COLO668 (cell line): Measurements from ENCODE around the gene NAA11.
A peak's percentile ranks its signal among the peaks of the same experiment; 100 is the strongest.

Experiments
- DNase-seq: peaks from one replicate; lab custom pipeline; 2025; ENCODE audit not compliant: unreplicated experiment; lab: John Stamatoyannopoulos, UW

NAA11 gene

GRCh38 chr4:79325864-79326328, at the start of gene NAA11:
Gene NAA11 (minus strand): TSS chr4:79326061. CDS start chr4:79325877, 184 bp downstream.
- no peak for DNase-seq

DNA sequence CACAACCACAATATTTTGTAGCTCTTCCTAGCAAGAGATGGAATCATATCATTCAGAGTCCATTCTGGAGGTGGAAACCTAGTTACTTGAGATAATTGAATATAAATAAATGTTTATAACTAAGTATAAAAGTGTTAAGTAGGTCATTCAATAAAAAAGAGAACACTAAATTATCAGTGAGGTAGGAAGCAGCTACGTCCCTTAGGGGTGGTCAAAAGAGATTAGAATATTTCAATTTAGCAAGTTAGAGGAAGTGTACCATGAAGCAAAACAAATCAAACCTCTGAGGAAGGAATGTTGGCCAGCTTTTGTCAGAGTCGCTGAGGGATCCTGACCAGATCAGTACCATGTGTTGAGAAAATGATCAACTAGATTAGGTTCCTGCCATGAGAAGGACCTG, 44.2 kb upstream of the NAA11 start:
- DNase-seq, result no peak

- DNase-seq, result no peak
These were observed 41.2 kb upstream of the NAA11 start for GRCh38 chr4:79367096-79367495.

GRCh38 chr4:79366422-79366821, 40.6 kb upstream of the NAA11 start:
- DNase-seq, result no peak

DNA sequence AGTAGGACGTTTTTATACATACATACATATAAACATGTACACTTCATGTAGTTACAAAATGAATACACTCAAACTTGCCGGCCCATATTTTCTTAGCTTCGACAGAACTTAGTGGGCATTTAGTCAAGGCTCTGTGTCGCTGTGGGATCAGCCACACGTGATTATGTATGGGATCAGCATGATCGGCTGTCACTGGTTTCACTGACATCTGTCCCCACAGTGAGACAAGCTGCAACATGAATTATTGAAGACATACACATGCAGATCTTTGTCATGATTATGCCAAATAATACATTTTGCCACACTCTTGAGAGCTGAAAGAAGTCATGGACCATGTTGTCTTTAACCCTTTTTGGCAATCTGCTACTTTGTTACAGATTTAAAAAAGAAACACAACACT, 38.2 kb upstream of the NAA11 start:
- DNase-seq, result no peak

- no peak for DNase-seq
These were observed 36.8 kb upstream of the NAA11 start for GRCh38 chr4:79362626-79363025.

GRCh38 chr4:79360006-79360405, 34.1 kb upstream of the NAA11 start:
- no peak for DNase-seq

DNA sequence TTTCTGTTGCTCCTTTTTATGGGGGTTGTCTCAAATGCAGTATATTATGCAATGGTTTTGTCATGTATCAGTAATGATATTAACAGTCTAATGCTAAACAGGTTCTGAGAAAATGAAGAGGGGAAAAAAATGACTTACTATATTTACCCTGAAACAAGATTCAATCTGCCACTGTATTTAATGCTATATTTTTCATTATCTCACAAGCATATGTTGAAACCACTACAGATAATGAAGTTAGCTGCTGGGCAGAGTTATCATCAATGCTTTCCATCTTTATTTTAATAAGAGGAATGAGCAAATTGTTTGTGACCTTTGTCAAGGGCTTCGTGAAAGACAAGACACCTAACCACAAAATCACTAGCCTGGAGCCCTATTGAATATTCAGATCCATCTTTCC, 32.6 kb upstream of the NAA11 start:
- DNase-seq, result no peak

DNA sequence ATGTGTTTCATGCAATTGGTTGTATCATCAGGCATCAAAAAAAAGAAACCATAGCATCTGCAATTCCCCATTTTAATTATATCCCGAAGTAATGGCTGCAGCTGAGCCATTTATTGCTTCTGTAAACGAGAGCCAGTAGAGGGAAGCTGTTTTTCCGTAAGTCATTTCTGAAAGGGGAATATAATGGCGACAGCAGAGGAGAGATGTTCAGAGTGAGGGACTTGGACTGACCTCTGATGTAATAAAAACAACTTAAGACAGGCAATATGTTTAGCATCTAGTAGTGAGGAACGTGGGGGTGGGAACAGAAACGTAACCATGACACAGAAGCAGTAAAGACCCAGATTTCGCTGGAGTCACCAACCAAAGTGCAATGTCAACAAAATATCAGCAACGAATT, 31.5 kb upstream of the NAA11 start:
- no peak for DNase-seq

- no peak for DNase-seq
These were observed 27.2 kb upstream of the NAA11 start for GRCh38 chr4:79353075-79353474.

DNA sequence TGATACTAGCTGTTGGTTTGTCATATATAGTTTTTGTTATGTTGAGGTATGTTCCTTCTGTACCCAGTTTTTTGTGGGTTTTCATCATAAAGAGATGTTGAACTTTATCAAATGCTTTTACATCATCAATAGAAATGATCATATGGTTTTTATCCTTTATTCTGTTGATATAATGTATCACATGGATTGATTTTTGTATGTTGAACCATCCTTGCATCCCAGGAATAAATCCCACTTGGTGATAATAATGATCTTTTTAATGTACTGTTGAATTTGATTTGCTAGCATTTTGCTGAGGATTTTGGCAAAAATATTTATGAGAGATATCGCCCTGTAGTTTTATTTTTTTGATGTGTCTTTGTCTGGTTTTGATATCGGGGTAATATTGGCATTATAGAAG, 22.5 kb upstream of the NAA11 start:
- no peak for DNase-seq

DNA sequence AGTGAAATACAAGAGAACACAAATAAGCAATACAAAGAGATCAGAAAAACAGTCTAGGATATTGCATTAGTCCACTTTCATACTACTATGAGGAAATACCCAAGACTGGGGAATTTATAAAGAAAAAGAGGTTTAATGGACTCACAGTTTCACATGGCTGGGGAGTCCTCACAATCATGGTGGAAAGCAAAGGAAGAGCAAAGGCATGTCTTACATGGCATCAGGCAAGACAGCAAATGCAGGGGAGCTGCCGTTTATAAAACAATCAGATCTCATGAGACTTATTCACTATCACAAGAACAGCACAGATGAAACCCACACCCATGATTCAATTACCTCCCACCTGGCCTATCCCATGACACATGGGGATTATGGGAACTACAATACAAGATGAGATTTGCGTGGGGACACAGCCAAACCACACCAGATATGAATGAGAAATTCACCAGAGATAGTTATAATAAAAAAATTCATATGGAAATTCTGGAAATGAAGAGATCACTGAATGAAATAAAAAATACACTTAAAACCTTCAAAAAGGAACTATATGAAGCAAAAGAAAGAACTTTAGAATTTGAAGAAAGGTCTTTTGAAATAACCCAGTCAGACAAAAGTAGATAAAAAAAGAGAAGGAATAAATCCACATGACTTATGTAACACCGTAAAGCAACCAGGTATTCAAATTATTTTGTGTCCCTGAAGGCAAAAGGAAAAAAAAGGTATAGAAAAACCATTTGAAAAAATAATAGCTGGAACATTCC, 16.2 kb upstream of the NAA11 start:
- DNase-seq, result no peak

GRCh38 chr4:79340568-79340967, 14.7 kb upstream of the NAA11 start:
- DNase-seq, result no peak

DNA sequence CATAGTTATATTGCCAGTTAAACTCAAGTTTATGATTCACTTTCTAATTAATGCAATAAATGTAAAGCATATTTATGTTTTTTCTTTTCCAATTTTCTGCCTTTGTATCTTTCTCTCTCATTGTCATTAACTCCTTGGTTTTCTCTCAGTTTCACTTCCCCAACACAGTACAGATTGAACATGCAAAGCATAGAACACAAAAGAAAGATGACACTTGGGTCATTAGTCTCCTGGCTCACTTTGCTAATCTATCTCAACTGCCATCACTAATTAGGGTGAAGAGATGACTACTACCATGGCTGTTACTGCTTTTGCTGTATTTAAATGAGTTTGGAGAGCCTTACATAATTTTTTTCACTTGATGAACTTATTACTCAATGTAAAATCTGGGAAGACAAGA, 12.3 kb upstream of the NAA11 start:
- DNase-seq, result no peak

DNA sequence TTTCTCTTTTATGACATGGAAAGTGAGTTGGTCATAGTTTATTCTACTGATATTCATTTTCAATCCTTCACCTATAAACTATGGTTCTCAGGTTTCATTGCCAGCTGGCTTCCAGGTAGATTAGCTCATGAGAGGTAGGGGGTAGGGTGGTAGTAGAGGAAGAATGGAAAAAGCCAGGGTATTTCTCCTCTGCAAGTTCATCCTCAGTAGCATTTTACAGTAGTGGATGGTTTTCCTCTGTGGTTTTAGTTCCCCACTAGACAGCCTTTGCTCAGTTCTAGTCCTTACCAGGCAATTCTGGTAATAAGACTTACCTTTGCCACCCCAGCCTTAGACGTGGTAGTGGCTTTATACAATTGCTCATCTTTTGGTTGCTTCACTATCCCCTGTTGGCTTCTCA, 8.9 kb upstream of the NAA11 start:
- peak; percentile 29 for DNase-seq

DNA sequence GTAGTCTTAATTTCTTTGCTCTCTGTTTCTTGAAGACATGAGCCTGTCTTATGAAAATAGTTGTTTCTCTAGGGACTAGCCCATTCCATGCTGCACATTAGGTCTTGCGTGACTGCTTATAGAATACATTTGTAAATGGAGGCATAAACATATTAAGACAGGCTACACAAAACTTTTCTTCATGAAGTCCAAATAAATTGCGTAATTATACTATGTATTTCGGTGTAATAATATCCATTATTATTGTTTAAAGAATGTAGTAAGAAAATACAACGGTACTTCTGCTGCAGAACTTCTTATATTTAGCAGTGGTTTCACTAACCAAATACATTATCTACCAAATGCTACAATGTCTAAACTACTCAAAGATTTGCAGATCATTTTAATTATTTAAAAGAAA, 8.5 kb upstream of the NAA11 start:
- no peak for DNase-seq

- no peak for DNase-seq
These were observed 5.4 kb upstream of the NAA11 start for GRCh38 chr4:79331126-79331876.

GRCh38 chr4:79330720-79331119, 4.9 kb upstream of the NAA11 start:
- DNase-seq, result no peak

GRCh38 chr4:79325436-79325835, 425 bp downstream of the NAA11 start:
- no peak for DNase-seq

DNA sequence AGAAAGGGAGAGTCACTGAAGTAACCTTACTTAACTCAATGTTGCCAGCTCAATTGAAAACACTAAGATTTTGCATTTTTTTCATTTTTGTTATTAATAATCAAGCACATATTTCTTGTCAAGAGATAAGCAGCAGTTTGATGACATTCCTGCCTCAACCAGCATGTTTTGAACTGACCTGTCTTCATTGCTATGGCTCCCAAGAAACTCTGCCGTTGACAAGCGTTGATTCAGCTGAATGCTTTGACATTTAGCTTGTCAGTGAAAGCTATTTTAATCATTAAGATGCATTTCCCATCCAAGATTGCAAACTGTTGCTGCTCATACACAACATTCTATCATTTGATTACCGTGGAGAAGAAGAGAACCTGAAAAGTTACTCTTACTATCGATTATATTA, 5.9 kb downstream of the NAA11 start:
- DNase-seq, result no peak

GRCh38 chr4:79317711-79318110, 8.2 kb downstream of the NAA11 start:
- no peak for DNase-seq

GRCh38 chr4:79315891-79316290, 10.0 kb downstream of the NAA11 start:
- DNase-seq, result no peak
